NAMALWA (cell line): ENCODE data around the gene CCDC78.
"Not testable (repeated sequence)": the region's sequence is repeated elsewhere in the genome, so short reads cannot be mapped to it uniquely, and the experiment has no call there.

ENCODE experiments used
- DNase-seq: peaks from one replicate; pipeline ENCODE4 v3.0.0-alpha.2; 2015; ENCODE audit warnings: low spot score

Gene CCDC78

GRCh38 chr16:760545-761343 lies 34.5 kb upstream of the CCDC78 start, which contains the start of gene MSLN:
MSLN (plus strand) TSS chr16:760734; CDS start chr16:762681, 1,947 bp downstream.
- DNase-seq = no peak

GRCh38 chr16:760065-760464 lies 33.8 kb upstream of the CCDC78 start:
- DNase-seq = no peak

- DNase-seq = no peak
Measured at GRCh38 chr16:759110-759910, 33.1 kb upstream of the CCDC78 start.

GRCh38 chr16:756428-756827 lies 30.2 kb upstream of the CCDC78 start:
- no peak for DNase-seq

- no peak for DNase-seq
Measured at GRCh38 chr16:754656-755055, 28.4 kb upstream of the CCDC78 start.

- DNase-seq = not testable (repeated sequence)
Measured at GRCh38 chr16:754121-754607, 27.9 kb upstream of the CCDC78 start.

- no peak for DNase-seq
Measured at GRCh38 chr16:752007-752312, 25.7 kb upstream of the CCDC78 start.

- DNase-seq = no peak
Measured at GRCh38 chr16:751152-752006, 25.1 kb upstream of the CCDC78 start.

GRCh38 chr16:750485-750884 lies 24.2 kb upstream of the CCDC78 start:
- no peak for DNase-seq

- DNase-seq = no peak
Measured at GRCh38 chr16:749010-749409, 22.8 kb upstream of the CCDC78 start.

- no peak for DNase-seq
Measured at GRCh38 chr16:747978-748746, 21.9 kb upstream of the CCDC78 start.

GRCh38 chr16:746637-747036 lies 20.4 kb upstream of the CCDC78 start:
- DNase-seq = no peak

GRCh38 chr16:745739-746138 lies 19.5 kb upstream of the CCDC78 start:
- DNase-seq = peak; percentile 56

- peak; percentile 59 for DNase-seq
Measured at GRCh38 chr16:743794-744500, 17.7 kb upstream of the CCDC78 start.

- not testable (repeated sequence) for DNase-seq
Measured at GRCh38 chr16:742894-743293, 16.7 kb upstream of the CCDC78 start.

GRCh38 chr16:741986-742629 lies 15.9 kb upstream of the CCDC78 start:
- DNase-seq = no peak

GRCh38 chr16:740764-741505 lies 14.7 kb upstream of the CCDC78 start, which contains the start of gene CIAO3:
CIAO3 (minus strand) TSS chr16:740997; CDS start chr16:740985, 12 bp downstream.
- peak; percentile 93 for DNase-seq

GRCh38 chr16:740459-740763 lies 14.2 kb upstream of the CCDC78 start:
- DNase-seq = no peak

GRCh38 chr16:739560-740458 lies 13.6 kb upstream of the CCDC78 start:
- no peak for DNase-seq
